ENCODE data around the gene ZBTB24.
"Not testable (repeated sequence)": the region's sequence is repeated elsewhere in the genome, so short reads cannot be mapped to it uniquely, and the experiment has no call there.

ZBTB24 gene

DNA sequence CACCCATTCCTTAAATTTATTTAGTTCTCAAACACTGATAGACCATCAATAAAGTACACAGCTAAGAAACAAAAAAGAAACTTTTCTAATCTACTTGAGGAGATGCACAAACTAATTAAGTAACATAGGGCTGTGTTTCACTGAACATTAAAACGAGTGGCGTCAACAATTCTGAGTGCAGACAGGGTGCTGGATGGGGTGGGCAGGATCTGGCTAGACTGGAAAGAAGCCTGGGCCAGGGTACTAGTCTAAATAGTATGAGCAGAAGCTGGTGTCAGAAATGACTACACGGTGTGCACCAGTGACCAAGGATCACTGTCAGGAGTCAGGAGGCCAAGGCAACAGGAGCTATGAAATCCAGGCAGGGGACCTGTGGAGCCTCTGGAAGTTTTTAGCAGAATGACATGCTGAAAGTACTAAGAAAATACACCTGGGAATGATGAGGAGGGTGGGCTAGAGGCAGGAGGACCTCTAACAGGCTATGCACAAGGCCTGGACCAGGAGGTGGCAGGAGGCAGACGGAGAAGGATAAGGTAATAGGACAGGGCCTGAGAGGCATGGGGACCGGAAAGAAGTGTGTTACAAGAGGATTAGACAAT, 13.3 kb downstream of the ZBTB24 start:
- no peak for DNase-seq (ENCODE audit: low read depth)

DNA sequence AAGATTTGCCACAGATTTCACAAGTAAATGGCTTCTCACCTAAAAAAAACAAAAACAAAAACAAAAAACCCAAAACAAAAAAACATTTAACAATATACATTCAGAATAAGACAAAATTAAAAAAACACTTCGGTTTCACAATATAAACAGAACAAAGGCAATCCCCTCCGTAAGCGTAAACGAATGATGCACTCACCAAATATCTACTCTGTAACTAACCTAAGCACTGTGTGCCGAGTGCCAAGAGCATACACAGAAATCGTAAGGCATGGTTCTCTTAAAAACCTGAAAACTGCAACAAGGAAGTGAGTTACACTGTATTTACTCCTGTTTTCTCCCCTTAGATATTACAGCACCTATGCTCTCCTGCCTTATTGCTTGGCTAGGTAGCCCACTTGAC, 15.3 kb downstream of the ZBTB24 start:
- DNase-seq (ENCODE audit: low read depth) = no peak

DNA sequence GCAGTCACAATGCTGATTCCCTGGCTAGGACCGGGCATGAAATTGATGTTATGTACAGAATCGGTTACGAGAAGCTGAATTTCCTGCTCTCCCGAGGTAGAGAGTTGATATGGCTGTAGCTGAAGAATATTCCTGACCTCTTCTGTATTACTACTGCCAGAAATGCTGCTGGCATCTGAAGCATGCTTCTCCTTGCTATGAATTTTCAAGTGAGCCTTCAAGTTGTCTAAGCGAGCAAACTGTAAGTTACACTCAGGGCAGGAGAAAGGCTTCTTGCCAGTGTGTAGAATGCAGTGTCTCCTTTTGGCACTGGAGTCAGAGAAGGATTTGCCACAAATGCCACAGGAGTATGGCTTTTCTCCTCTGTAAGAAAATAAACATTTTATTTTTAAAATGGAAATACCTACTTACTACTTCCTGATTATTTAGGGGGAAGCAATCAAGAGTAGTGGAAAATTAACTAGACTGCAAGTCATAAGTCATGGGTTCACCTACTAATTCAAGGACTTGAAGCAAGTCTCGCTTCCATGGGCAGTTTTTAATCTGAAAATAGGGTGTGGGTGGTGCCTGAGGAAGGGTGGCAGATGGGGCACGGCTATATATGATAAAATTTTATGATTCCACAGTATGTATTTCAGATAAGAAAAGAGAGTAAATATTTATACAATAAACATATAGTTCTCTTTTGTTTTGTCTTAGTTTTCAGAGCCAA, 16.7 kb downstream of the ZBTB24 start:
- no peak for DNase-seq (ENCODE audit: low read depth)

DNA sequence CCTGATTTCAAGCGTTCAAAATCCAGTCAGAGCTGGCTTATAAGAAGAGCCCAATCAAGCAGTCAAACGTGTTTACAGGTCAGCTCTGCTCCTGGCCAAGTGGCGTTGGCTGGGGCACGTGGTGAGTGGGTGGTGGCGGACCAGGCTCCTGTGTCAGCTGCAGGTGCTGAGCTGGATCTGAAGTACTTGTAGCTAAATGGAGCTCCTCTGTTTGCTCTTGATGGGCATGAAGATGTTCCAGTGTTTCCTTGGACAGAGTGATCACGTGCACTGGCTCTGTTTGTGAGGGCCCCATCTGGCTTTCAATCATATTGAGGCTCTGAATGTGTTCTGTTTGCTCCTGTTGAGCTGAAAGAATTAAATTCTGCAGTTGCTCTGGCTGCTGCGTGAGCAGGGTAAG, 17.2 kb downstream of the ZBTB24 start:
- no peak for DNase-seq (ENCODE audit: low read depth)

DNA sequence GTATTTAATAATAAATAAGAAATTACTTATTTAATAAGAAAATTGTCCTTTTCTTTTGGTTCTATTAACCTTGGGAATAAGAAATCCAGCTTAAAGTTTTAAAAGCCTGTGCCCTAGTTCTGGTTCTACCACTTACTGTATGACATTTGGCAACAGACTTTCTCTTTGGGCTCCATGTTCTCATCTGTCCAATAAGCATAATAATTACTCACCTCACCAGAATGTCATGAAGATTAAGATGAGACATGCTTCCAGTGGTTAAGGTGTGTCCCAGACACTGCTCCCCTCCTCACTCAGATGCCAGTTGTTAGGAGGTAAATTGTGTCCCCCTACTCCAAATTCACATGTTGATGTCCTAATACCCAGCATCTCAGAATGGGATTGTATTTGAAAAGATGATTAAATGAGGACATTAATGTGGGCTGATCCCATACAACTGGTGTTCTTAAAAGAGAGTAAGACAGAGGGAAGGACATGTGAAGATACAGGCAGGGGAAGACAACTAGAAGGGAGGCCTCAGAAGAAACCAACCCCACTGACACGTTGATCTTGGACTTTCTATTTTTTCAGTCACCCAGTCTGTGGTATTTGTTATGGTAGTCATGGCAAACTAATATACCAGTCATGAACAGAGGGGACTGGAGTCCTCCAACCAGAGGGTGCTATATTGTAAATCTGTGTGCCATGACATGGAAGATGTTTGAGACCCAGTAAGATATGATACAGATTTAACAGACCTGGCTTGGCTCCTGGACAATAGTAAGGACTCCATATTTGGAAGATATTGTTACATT, 21.1 kb downstream of the ZBTB24 start:
- no peak for DNase-seq (ENCODE audit: low read depth)

DNA sequence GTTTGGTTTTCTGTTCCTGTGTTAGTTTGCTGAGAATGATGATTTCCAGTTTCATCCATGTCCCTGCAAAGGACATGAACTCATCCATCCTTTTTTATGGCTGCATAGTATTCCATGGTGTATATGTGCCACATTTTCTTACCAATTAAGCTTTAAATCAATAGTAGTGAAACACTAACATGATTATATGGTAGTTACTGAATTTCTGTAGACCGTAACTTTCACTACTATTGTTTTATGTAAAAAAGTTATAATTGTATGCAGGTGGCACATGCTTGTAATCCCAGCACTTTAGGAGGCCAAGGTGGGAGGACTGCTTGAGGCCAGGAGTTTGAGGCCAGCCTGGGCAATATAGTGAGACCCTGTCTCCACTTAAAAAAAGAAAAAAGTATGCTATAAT, 21.8 kb downstream of the ZBTB24 start:
- not testable (repeated sequence) for DNase-seq (ENCODE audit: low read depth)

DNA sequence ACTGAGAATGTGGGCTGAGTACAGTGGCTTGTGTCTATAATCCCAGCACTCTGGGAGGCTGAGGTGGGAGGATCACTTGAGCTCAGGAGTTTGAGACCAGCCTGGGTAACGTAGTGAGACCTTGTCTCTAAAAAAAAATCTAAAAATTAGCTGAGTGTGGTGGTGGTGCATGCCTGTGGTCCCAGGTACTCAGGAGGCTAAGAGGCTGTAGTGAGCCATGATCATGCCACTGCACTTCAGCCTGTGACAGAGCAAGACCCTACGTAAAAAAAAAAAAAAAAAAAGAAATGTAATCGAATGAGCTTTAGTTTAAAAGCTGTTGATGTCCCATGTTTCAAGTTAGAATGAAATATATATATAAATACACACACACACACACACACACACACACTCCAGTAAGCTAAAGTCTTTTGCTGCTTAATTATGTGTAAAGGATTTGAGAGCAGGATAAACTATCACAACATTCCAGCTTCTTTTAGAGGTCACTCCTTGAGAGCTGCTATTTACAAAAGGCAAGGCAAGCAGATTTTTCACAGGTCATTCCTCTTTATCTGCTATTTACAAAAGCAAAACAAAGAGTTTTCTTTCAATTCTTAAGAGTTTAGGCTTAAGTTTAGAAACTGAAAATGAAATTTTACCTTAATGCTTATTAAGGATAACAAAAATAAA, 22.7 kb downstream of the ZBTB24 start:
- no peak for DNase-seq (ENCODE audit: low read depth)

DNA sequence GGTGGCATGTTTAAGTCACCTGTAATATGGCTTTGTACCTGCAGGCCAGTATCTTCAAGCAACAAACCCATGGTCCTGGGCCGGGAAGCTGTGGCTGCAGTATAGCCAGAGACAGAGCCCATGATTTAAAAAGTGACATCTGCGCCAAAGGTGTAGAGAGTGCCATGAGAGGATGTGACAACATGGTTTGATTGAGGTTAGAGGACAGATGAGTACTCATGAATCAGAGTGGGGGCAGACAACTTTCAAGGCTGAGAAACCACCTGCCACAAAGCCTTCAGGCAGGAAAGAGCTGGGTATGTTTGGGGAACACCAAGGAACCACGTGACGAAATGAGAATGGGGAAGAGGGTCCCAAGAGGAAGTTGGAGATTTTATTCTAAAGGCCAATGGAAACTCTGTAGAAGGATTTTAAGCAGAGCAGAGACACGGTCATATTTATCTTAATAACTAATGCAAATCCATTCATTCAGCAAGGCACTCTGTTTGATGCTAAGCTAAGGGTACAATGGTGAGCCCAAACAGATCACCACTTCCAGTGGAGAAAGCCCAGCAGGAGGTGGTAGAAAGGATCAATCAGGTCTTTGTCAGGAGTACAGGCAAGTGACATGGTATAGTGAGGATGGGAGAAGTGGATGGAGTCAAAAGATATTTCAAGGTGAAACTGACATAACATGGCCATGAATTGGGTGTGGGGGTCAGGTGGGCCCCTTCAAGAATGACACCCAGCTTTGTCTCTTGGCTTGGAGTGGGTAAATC, 24.1 kb downstream of the ZBTB24 start:
- peak; percentile 42 for DNase-seq (ENCODE audit: low read depth)

DNA sequence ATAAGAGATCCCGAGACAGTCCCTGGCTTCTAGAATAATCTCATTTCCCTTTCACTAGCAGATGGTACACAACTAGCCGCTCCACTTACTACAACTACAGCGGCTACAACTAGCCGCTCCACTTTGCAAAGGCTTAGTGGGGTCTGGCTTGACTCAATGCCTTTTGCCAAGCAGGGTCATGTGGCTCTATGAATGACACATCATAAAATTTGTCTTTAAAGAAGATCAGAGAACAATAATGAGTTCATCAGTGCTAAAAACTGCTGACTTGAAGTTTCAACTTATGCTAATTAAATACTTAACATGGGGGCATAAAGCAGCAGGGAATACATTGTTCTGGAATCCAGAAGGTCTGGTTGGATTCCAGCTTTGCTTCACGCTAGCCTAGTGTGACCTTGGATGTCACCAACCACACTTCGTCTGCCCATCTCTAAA, 25.4 kb downstream of the ZBTB24 start:
- DNase-seq (ENCODE audit: low read depth) = no peak

DNA sequence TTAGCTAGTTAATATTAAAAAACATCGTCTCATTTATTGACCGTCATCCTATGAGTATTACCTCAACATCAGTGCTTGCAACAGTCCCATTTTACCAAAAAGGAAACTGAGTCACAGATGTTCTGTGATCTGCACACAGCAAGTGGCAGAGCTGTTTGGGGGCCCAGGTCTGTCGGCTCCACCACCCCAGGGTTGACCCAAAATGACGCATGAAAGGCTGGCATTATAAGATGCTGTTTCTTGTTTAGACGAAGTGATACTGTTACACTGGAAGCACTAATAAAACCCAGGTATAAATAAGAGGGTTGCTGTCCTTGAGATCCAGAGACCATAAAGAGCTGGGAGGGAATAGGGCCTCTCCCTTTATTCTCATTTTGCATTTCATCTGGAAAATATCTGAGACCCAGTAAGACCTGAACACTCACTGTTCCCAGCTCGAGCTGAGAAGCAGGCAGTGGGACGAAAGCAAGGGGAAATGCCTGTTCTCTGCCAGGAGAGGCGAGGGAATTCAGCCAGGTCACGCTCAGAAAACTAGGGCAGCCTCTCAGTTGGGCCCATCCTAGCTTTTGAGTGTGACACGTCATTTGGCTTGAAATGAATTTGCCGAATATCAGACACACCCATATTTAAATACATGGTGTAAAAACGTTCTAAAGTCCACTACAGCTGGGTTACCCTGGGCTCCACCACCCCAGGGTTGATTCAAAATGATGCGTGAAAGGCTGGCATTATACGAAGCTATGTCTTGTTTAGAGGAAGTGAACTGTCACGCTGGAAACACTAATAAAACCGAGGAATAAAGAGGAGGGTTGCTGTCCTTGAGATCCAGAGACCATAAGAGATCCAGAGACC, 26.1 kb downstream of the ZBTB24 start:
- no peak for DNase-seq (ENCODE audit: low read depth)

DNA sequence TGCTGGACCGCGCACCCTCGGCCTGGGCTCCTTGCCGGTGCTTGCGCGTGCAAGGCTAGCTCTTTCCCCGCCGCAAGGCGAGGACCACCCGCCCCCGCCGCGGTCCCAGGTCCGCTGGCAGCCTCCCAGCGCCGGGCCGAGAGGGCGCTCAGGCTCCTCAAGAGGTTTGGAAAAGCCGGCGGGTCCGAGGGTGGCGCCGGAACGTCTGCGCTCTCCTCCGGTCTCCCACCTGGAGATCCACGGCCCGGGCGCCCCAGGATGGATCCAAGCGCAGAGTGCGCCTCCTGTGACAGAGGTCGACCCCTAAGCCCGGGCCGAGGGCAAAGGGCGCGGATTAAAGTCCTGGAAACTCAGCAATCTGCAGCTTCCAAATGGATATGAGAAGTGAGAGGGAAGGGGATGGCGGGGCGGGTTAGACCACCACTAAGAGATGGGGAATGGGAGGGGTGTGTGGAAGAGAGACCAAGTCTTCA, 26.9 kb downstream of the ZBTB24 start:
- DNase-seq (ENCODE audit: low read depth) = no peak

DNA sequence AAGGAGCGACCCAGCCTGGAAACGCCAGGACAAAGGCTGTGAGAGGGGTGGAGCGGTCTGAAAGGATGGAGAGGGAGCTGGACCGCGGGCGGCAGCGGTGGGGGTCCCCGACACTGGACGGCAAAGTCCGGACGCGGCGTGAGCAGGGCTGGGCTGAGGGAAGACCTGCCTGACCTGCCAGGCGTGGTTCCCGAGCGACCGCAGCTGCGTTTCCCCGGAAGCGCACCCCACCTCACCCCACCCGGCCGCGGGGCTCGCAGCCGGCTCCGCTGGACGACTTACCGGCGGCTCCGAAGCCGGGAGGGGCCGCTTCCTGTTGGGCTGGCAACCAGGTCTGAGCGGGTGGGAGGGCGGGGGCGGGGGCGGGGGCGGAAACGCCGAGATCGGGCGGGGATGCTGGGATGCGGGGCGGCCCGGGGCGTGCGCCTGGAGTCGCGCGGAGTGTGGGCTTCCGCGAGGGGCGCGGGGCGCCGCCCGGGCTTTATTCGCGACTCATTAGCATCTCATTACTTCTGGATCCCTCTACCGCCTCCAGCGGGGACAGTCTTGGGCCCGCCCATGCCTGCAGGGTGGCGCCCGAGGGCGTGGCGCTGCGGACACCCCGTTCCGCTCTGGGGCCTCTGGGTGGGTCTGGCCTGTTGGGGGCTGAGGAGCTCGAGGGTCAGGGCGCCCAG, 27.4 kb downstream of the ZBTB24 start, which contains the start of gene MICAL1:
Gene MICAL1, minus strand, starts transcription at position 336 of the 674 bp plus-strand sequence. CDS start 1,576 bp downstream, outside the sequence.
- peak; percentile 79 for DNase-seq (ENCODE audit: low read depth)

DNA sequence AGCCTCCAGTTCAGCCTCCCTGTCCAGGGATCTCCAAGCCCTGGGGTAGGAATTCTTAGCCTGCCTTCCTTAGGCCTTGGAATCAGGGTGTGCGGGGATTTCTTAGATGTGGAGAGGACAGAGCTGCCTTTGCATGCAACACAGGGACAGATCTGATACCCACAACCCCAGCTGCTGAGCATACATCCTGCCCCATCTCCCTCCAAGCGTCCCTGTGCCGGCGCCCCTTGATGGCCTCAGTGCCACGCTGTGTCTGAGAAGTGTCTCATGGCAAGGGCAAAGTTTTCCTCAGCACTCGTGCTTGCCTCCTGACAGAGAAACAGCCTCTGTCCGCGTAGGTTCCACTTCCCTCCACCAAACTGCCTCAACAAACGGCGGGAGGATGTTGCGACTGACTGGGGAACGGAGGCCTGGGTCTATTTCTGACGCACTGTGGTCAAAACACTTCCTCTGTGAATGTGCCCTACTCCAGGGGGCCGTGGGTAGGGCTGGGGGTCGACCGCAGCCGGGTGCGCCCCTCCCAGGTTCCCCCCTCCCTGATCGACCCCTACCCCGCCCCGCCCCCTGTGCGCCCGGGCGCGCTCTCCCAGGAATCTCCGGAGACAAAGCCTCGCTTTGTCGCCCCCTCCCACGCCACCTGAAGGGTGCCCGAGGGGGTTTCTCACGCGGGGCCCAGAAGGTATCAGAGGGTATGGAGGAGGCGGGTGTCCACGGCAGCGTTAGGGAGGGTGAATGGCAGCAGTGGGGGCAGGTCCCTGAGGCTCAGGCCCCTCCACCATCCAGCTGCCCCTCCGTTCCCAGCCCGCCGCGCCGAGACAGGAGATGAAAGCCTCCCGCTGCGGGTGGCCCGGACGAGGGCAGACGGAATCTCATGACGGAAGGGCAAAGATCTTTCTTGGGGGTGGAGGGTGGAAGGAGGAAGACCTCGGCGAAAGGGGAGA, 28.3 kb downstream of the ZBTB24 start:
- DNase-seq (ENCODE audit: low read depth) = peak; percentile 77

DNA sequence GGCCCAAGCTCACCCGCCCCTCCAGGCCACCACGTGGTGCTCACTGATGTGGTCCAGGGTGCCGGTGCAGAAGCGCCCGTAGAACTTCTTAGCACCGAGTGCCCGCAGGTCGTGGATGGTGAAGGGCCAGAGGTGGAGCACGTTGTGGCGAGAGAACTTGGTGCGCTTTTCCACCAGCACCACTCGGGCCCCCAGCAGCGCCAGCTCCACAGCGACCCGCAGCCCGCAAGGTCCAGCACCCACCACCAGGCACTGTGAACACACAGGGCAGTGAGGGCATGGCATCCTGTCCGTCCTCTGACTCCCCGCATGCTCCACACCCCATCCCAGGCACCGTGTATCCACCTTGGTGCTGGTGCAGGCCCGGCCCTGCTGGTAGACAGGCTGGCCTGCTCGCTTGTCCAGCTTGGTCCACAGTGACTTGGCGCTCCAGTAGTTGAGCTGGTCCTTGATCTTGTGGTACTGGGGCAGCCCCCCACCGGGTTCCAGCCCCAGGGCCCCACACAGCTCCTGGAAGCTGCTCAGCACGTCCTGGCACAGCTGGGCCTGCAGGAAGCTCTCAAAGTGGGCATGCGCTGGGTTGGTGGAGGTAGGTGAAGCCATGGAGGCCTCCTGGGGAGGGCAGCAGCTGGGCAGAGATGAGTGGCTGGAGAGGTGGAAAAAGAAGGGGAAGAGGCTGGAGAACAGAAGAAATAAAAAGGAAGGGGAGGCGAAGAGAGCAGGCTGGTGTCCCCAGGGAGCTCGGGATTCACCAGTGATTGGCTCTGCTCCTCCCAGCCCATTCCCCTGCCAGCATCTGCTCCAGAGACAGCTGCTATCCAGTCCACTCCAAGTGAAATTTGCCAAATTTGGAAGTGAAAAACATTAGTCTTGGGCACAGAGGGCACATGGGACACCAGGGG, 29.2 kb downstream of the ZBTB24 start:
- no peak for DNase-seq (ENCODE audit: low read depth)

DNA sequence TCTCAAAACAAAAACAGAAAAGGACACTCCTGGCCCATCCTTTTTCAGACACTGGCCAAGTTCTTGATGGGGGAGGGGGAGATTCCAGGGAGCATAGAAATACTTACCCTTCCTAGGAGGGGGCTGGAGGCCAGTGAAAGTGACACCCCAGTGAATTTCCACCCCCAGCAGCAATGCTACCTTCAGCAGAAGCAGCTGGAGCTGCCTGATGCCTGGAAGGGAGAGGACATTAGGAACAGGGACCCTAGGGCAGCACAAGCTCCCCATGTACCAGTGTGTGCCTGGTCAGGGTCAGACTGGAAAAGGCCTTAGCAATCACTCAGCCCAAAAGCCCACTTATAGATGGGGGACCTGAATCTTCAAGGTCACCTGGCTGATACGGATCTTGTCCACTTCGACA, 29.9 kb downstream of the ZBTB24 start:
- no peak for DNase-seq (ENCODE audit: low read depth)

DNA sequence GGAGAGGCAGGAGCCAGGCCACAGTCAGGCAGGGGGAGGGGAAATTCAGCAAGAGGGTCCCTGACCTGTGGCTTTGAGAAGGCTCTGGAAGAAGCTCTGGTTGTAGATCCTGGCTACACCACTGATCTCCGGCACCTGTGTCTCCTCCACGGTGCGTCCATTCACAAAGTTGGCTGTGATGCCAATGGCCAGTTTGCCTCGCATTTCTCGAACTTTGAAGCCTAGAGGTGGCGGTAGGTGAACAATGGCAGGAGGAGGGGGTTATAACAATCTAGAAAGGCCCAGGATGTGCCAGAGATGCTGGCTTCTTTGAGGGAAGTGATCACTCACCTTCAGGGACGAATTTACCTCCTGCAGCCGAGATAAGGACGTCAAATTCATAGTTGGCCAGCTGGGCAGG, 30.8 kb downstream of the ZBTB24 start:
- no peak for DNase-seq (ENCODE audit: low read depth)

DNA sequence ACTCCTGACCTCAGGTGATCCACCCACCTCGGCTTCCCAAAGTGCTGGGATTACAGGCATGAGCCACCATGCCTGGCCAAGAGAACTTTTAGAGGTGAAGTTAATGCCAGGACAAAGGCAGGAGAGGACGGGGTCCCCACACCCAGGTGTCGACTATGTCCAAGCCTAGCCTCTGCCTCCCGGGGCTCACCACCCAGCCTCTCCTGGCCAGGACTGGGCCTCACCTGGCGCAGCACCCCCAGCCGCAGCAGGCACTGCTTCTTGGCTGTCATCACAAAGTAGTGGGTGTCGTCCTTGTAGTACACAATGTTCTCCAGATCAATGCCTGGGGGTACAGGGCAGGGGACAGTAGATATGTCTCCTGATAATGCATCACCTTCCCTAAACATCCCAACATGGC, 31.6 kb downstream of the ZBTB24 start:
- DNase-seq (ENCODE audit: low read depth) = no peak

DNA sequence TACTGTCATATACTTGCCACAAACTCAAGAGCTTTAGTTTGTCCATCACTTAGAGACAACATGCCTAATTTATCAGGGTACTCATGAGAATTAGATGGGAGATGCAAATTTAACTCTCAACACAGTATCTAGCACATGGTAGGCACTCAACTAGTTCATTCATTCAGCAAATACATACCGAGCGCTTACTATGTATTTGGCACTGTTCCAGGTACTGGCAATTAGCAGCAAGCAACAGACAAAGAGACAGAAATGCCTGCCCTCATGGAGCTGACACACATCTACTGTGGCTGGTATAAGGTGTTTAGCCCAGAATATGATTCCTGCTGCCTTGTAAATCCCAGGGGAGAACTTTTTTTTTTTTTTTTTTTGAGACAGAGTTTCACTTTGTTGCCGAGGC, 32.2 kb downstream of the ZBTB24 start:
- no peak for DNase-seq (ENCODE audit: low read depth)
